GM20000 (cell line): ENCODE measurements around the gene MYL6B.
"Not testable (repeated sequence)": the region's sequence is repeated elsewhere in the genome, so short reads cannot be mapped to it uniquely, and the experiment has no call there.

ENCODE experiments used
- DNase-seq: peaks from one replicate; pipeline ENCODE4 v3.0.0; 2012; ENCODE audit warnings: low spot score
- TF ChIP-seq, protein P1 (sequence below): IDR thresholded peaks from 2 replicates; pipeline ENCODE4 v1.5.1; 2012; ENCODE audit warnings: mild to moderate bottlenecking, control low read depth; ENCODE audit errors: extremely low read depth, missing control alignments

Gene MYL6B

DNA sequence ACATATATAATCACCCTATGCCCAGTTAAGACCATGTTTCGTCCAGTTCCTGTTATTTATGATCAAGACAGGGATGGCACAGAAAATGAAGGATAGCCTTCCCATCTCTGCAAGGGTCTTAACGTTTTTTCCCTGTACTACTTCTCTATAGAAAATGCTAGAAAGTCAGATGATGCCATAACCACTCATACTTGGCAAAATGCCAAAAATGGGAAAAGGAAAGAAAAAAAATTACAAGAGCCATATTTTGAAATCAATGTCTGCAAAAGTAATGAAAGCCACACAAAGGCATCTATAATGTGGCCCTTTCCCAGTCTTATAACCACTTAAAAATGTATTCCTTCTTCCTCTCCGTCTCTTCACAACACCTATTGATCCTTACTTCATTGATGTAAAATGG, 1.8 kb upstream of the MYL6B start:
- TF ChIP-seq, protein P1, sequence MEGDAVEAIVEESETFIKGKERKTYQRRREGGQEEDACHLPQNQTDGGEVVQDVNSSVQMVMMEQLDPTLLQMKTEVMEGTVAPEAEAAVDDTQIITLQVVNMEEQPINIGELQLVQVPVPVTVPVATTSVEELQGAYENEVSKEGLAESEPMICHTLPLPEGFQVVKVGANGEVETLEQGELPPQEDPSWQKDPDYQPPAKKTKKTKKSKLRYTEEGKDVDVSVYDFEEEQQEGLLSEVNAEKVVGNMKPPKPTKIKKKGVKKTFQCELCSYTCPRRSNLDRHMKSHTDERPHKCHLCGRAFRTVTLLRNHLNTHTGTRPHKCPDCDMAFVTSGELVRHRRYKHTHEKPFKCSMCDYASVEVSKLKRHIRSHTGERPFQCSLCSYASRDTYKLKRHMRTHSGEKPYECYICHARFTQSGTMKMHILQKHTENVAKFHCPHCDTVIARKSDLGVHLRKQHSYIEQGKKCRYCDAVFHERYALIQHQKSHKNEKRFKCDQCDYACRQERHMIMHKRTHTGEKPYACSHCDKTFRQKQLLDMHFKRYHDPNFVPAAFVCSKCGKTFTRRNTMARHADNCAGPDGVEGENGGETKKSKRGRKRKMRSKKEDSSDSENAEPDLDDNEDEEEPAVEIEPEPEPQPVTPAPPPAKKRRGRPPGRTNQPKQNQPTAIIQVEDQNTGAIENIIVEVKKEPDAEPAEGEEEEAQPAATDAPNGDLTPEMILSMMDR: no peak
- no peak for DNase-seq

DNA sequence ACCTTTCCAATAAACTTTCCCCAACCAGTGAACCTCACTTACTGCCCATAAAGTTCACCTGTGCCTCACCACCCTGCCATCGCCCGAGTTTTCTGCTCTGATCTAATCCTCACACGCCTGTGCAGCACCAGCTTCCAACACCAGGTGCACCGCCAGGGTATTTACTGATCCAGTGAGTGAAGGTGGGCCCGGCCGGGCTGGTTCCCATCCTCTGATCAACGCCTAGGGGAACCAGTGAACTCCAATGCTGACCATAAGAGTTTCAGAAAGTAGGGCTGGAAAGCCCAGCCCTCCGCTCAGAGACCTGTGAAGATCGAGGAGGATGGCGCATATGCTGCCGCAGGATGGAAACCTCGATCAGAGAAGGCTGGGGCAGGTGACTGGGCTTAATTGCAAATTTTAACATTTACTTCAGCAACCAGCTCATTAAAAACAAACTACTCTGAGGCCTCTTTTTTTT, 685 bp upstream of the MYL6B start:
- peak; percentile 59 for DNase-seq
- TF ChIP-seq, protein P1: no peak

DNA sequence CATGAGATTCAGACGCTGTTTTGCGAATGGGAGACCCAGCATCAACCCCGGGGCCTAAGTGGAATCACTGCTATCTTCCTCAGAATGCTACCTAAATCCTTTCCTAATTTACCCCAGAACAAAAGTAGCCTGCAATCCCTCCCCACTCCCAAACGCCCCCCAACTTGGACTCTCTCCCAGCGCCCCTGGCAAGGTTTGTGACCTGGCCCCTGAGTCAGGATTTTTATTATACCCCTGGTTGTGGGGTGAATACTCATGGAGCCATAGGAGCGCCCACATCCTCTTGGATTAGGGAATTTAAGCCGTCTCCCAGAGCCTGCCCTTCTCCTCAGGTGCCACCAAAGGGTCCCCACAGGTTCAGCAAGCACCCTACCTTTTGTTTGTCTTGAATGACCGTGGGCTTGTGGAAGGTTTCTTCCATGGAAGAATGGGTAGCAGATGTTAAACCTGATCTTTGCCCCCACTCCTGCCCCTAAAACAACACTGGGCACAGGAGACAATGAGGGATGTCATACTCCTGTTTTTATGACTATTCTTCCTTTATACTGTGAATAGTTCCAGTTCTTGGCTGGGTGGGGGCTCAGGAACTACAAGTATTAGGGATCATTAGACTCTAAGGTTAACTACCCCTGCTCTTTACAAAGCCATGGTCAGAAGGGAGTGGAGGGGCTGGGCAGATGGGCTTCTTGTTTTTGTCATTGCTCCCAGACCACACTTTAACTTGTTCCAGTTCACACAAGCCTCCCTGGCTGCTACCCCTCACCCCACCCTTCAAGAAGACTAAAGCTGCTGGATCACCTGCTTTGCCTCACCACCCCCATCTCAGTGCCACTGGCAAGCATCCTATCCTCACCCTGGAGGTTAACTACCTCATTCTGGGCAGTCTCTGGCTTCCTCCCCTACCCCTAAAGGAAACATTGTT, 630 bp downstream of the MYL6B start:
- TF ChIP-seq, protein P1: no peak
- no peak for DNase-seq

DNA sequence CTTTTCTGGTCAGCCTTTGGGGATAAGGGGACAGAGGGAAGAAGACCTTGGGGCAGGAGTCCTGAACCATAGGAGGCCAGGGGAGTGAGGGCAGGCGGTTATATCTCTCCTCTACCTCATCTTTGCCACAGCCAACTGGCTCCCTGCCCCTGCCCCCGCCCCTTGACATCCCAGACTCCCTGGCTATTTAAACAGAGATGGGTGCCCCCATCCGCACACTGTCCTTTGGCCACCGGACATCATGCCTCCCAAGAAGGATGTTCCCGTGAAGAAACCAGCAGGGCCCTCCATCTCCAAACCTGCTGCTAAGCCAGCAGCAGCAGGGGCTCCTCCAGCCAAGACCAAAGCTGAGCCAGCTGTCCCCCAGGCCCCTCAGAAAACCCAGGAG, 1.3 kb downstream of the MYL6B start:
- DNase-seq: no peak
- TF ChIP-seq, protein P1: no peak

DNA sequence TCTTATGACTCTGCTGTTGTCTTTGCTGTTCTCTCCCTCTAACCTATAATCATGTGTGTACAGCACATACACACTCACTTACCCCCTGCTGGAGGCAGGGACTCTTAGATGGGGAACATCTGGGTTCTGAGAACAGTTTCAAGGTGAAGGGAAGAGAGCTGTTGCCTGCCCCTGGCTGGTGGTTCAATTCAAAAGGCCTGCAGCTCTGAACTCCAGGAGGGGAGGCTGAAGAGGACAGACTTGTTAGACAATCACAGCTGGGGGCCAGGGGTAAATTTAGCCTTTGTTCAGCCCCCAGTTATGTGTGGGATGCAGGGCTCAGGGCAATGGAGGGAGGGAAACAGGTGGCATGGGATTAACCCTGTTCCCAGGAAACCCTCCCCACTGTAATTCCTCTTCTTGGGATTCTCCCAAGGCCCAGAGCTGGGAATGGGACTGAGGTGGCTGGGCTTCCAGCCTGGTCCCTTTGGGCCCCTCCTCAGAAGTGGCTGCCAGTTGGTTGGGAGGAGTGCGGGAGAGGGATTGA, 1.9 kb downstream of the MYL6B start:
- TF ChIP-seq, protein P1: no peak

DNA sequence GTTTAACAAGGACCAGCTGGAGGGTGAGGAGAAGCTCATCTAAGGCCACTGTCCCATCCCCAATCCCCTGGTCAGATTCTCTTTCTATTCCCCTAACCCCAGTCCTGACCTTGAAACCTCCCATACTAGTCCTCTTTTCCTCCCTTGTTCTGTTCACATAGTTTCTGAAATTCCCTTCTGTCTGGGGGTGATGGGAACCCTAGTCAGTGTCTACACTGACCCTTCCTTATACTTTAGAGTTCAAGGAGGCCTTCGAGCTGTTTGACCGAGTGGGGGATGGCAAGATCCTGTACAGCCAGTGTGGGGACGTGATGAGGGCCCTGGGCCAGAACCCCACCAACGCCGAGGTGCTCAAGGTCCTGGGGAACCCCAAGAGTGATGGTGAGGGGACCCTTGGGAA, 2.4 kb downstream of the MYL6B start:
- TF ChIP-seq, protein P1: no peak
- no peak for DNase-seq

More for the DNA sequence above, 1.9 kb downstream of the MYL6B start:
- DNase-seq: no peak

DNA sequence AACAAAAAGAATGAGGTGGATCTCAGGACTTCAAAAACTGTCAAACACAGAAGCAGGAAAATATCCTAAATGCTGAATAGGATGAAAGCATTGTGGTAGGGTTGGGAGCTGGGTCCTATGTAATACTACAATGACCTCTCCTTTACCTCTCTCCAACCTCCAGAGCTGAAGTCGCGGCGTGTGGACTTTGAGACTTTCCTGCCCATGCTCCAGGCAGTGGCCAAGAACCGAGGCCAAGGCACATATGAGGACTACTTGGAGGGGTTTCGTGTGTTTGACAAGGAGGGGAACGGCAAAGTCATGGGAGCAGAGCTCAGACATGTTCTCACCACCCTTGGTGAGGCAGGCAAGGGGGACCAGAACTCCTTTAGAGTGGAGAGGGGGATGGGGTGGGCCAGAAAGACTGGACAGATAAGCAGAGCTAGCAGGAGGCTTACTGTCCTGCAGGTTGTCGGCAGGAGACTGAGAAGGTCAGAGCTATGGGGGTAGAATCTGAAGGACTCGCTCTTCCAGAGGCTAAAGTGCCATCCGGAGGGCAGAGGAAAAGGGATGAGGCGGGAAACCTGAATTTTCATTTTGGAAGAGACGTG, 3.0 kb downstream of the MYL6B start:
- TF ChIP-seq, protein P1: no peak
- DNase-seq: no peak

DNA sequence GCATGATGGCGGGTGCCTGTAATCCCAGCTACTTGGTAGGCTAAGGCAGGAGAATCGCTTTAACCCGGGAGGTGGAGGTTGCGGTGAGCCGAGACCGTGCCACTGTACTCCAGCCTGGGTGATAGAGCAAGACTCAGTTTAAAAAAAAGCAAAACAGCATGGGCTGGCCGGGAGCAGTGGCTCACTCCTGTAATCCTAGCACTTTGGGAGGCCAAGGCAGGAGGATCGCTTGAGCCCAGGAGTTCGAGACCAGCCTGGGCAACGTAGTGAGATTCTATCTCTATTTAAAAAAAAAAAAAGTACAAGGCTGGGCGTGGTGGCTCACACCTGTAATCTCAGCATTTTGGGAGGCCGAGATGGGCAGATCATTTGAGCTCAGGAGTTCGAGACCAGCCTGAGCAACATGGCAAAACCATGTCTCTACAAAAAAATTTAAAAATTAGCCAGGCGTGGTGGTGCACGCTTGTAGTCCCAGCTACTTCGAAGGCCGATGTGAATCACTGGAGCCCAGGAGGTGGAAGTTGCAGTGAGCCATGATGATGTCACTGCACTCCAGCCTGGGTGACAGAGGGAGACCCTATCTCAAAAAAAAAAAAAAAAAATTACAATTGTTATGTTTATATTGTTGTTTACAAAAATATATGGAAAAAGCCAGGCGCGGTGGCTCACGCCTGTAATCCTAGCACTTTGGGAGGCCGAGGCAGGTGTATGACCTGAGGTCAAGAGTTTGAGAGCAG, 4.2 kb downstream of the MYL6B start:
- DNase-seq: not testable (repeated sequence)
